EL (cell line): Measurements from ENCODE around the gene ARL4A.
"Not testable (repeated sequence)": the region's sequence is repeated elsewhere in the genome, so short reads cannot be mapped to it uniquely, and the experiment has no call there.

Experiments
- DNase-seq: peaks from one replicate; pipeline ENCODE4 v3.0.0-alpha.2; 2016

Gene ARL4A, protein sequence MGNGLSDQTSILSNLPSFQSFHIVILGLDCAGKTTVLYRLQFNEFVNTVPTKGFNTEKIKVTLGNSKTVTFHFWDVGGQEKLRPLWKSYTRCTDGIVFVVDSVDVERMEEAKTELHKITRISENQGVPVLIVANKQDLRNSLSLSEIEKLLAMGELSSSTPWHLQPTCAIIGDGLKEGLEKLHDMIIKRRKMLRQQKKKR

DNA sequence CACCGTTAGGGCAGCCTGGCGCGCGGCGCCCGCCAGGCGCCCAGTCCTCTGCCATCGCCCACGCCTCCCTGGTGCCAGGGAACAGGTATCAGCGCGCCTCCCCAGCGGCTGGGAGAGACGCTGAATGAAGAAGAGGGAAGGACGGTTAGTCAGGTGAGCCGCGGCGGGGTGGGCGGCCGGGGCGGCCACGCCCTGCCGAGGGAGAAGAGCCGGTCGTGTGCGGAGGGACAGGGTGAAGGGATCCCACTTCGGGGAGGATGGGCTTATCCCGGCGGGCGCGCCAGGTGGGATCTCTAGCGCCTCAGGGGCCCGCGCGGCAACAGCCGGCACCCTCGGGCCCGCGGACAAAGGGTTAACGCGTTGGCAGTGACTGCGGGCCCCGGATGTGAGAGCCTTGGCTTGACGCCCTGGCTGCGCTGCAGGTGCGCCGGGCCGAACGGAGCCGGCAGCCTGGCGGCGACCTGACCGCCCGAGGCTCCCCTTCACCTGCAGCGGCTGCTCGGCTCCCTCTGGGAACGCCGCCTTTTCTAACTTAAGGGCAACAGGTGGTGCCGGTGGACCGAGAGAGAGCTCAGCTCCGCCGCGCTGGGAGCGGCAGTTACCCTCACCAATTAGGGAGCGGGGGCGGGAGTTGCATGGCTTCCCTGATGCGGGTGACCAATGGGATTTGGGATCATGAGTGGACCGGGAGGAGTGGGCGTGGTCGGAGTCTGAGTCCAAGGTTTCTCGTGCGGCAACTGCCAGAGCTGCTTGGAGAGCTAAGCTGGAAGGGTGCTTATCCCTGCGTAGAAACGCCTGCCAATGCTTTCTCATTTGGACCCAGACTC lies at the start of gene ARL4A:
TSS of gene ARL4A (plus strand) at position 743 of the 827 bp plus-strand sequence. CDS start 622 bp downstream, outside the sequence.
- DNase-seq = peak; percentile 98

GRCh38 chr7:12637819-12638592 lies 49.4 kb upstream of the ARL4A start:
- no peak for DNase-seq

DNA sequence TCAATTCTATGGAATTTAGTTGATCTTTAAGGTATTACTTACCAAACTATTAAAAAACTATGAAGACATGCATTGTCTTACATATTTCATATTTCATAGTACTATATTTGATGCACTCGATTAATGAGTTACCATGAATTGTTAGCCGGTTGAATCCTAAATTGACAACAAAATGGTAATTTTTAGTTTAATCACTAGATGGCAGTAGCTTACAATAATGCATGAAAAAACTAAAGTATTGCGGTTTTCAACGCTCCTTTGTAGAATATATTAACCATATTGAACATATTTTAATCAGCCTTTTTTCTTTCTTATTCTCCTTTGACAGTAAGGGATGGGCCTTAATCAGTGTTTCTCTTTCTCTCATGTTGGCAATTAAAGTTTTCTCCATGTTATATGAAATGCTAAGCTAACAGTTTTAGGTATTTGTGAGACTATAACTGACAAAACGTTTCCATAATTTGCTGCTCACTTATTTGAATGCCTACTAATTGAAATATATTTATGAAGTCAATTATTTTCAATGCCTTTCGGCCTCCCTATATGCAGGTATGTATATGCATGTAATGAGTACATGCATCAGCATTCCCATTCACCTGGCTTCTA lies 48.5 kb upstream of the ARL4A start:
- peak; percentile 53 for DNase-seq

DNA sequence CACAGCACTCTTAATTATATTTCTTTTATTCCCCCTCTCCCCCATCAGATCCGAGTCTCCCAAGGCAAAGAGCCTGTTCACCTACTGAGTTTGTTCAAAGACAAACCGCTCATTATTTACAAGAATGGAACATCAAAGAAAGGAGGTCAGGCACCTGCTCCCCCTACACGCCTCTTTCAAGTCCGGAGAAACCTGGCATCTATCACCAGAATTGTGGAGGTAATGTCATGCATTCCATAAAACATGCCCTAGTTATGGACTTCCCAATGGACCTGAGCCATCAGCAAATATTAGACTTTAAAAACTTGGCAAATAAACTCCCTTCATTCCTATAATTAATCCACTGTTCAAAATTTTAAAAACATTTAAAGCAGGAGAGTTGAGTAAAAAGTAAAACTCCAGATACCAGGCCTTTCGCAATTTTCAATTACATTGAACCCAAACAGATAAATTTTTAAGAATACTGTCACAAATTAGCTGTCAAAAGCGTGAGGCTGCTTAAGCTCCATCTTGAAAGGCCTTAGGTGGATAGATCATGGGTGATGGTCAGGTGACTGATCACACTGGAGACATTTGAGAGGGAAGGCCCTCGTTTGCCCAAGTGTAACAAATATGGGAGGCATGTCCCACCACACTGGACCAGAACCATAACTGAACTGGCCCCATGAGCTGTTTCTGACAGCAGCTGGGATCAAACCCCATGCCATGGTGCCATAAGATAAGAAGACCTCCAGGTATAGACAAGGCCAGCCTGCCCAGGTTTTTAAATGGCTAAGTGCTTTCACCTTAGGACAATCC lies 46.9 kb upstream of the ARL4A start:
- DNase-seq = no peak

GRCh38 chr7:12641196-12641595 lies 46.2 kb upstream of the ARL4A start:
- no peak for DNase-seq

GRCh38 chr7:12642508-12642907 lies 44.9 kb upstream of the ARL4A start:
- DNase-seq = no peak

DNA sequence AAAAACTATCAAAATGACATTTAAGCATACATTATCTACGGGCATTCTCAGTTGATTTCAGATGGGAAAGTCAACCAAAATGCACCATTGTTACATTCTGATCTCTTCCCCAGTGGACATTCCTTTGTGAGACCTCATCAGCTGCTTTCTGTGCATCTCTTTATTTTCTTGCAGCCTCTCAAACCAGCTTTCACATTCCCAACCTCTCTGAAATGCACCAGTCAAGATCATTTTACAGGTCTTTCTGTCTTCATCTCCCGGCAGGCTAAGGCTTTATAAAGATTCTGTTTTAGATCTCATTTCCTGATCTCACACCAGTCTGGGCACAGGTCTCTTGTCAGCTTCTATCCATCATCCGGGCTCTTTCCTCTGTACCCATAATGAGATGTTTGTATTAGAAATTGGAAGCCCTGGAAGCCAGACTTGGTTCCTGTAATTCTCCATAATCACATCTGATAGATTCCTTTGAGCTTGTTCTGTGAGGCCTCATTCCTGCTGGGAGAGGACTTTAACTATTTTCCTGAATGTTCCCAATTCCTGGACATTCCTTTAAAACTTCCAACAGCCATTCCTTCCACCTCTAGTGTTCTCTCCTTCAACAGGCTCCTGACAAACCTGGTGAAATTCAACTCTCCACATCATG lies 44.3 kb upstream of the ARL4A start:
- DNase-seq = peak; percentile 34

DNA sequence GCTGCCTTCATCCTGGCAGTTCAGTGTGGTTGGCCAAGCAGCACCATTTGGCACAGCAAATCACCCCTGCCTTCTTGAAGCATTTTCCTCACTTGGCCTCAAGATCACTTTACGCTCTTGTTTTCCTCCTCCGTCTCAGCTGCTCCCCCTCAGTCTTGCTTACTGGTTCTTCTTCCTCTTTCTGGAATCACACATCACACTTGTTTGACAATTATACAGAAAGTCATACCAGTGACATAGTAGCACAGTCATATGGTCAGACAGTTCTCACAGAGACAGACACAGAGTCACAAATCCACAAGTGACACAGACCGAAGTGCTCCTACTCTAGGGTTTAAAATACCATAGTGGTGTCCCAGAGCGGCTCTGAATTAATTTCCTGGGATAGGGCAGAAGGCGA lies 43.8 kb upstream of the ARL4A start:
- no peak for DNase-seq

GRCh38 chr7:12645212-12645611 lies 42.2 kb upstream of the ARL4A start:
- not testable (repeated sequence) for DNase-seq

GRCh38 chr7:12646139-12646538 lies 41.3 kb upstream of the ARL4A start:
- peak; percentile 53 for DNase-seq

DNA sequence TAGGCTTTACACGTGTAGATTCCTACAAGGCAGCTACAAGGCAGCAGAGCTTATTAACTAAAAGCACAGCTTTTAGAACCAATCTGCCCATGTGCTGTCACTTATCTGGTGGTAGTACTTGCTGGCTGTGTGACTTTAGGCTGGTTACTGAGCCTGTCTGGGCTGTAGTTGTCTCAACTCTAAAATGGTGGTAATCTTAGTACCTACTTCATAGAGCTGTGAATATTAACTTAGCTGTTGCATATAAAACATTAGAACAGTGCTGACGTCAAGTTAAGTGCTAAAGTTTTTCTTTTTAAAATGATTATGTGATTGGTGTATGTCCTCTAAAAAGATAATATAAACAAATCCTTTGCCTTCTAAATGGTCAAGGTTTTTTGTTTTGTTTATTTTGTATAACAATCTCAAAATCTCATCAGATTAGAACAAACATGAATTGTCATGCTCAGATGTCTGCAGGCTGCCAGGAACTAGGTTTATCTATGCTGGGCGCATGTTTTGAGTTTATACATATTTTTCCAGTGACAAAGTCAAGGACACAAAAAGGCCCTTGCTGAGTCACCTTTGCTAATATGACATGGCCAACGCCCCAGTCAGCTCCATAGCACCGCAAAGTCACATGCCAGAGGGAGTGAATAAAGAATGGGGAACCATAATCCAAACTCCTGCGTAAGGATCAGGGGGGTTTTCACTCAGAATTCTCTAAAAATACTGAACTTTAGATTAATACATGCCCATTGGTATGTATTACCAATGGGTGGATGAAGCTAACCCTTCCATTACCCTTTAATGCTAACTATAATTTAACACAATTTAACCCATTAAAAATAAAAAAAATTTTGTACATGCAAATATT lies 39.8 kb upstream of the ARL4A start:
- DNase-seq = peak; percentile 85

DNA sequence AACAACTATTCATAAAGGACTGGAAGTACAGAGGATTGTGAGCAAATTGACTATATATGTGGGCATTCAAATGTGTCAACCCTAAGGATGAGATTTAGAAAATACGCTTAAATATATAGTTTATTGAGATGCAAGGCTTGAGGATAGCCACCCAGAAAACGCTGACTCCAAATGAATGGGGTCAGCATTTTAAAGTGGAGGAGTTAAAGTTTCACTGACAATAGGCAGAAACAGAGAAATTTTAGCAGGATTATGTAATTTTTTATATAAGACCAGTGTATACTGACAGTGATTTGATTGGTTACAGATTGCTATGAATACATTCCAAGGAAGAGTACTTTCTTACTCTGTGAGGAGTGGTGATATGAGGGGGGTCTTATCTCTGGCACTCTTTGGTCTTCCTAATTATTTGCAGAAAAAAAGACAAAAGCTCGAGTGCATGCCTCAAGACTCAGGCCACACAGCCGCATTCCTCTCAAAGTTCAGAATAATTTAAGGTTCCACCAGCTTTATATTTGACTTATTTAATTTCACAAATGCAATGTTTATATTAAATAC lies 38.6 kb upstream of the ARL4A start:
- no peak for DNase-seq

GRCh38 chr7:12649348-12649747 lies 38.1 kb upstream of the ARL4A start:
- DNase-seq = no peak

- no peak for DNase-seq
These were observed 37.4 kb upstream of the ARL4A start for GRCh38 chr7:12650080-12650479.

DNA sequence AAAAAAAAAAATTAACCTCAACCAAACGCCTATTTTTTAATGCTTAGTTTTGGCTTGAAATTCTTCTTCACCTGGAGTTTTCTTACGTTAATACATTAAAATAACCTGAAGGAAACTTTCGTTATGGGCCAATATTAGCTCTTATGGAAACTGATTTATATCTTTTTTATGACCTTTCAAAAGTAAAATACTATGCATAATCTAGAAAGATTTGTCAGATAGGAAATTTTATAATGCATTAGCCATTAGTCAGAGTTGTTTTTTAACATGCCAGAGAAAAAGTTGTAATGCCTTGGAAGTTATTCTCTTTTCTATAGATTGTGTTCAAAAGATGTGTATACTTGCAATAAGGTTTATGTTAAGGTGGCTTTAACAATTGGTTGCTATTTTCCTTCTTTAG lies 34.3 kb upstream of the ARL4A start:
- no peak for DNase-seq

GRCh38 chr7:12653518-12653917 lies 33.9 kb upstream of the ARL4A start:
- peak; percentile 37 for DNase-seq

GRCh38 chr7:12655161-12655560 lies 32.3 kb upstream of the ARL4A start:
- DNase-seq = no peak

DNA sequence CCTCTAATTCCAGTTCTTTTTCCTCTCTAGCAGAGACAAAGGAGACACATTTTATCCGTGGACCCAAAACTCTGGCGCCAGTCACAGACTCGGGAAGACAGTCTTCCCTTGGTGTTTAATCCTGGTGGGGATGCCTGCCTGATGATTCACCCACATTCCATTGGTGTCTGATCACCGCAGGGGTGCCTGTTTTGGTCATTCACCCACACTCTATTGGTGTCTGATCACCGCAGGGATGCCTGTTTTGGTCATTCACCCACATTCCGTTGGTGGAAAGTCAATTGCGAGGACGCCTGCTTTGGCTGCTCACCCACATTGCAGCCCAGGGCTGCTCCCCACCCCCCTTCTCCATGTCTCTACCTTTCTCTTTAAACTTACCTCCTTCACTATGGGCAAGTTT lies 27.0 kb upstream of the ARL4A start:
- peak; percentile 98 for DNase-seq

DNA sequence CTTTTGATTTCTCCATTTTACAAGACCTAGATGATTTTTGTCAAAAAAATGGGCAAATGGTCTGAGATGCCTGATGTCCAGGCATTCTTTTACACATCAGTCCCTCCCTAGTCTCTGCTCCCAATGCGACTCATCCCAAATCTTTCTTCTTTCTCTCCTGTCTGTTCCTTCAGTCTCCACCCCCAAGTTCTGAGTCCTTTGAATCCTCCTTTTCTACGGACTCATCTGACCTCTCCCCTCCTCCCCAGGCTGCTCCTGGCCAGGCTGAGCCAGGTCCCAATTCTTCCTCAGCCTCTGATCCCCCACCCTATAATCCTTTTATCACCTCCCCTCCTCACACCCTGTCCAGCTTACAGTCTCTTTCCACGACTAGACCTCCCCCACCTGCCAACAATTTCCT lies 26.4 kb upstream of the ARL4A start:
- DNase-seq = peak; percentile 53

DNA sequence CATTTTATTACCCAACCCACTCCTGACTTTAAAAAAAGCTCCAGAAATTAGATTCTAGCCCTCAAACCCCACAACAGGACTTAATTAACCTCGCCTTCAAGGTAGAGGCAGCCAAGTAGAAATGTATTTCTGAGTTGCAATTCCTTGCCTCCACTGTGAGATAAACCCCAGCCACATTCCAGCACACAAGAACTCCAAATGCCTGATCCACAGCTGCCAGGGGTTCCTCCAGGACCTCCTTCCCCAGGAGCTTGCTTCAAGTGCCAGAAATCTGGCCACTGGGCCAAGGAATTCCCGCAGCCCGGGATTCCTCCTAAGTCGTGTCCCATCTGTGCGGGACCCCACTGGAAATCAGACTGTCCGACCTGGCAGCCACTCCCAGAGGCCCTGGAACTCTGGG lies 25.9 kb upstream of the ARL4A start:
- no peak for DNase-seq
